HEK293 (cell line): ENCODE data around the gene SRRM4.

Source experiments
- CTCF ChIA-PET: fragments of 350-600 bp; formaldehyde crosslinking; extraction: SDS; loops from one replicate; lab custom pipeline; 2021; ENCODE audit warnings: antibody characterized with exemption; lab: Yijun Ruan, JAX
- POLR2A ChIA-PET: fragments of 300-600 bp; formaldehyde crosslinking; extraction: SDS; loops from one replicate; lab custom pipeline; 2020; ENCODE audit warnings: antibody characterized with exemption, inconsistent platforms; lab: Yijun Ruan, JAX
- H3K27ac ChIP-seq: fragments of 200-500 bp; sonication (Bioruptor generic); 2 replicates; pipeline ENCODE4 v1.5.1; 2014; ENCODE audit warnings: low read depth, low read length, control low read depth, inconsistent platforms; ENCODE audit errors: extremely low read depth
- H3K36me3 ChIP-seq, 2 experiments: fragments of 200-500 bp in 1 of 2; sonication (Bioruptor generic) in 1 of 2; 1 replicate in 1 of 2; 2 replicates in 1 of 2; pipeline ENCODE4 v1.5.1; 2014 to 2017; ENCODE audit warnings: inconsistent platforms in 2 of 2, low read length in 2 of 2; ENCODE audit not compliant: control insufficient read depth in 2 of 2, insufficient read depth in 1 of 2
- H3K4me1 ChIP-seq: fragments of 200-500 bp; sonication (Bioruptor generic); 2 replicates; pipeline ENCODE4 v1.5.1; 2014; ENCODE audit warnings: mild to moderate bottlenecking, low read length, inconsistent platforms; ENCODE audit not compliant: control insufficient read depth, insufficient read depth
- H3K4me3 ChIP-seq: 2 replicates; pipeline ENCODE4 v1.5.1; 2011; ENCODE audit warnings: low read depth, mild to moderate bottlenecking, control low read depth, low read length, moderate library complexity
- H3K9me3 ChIP-seq: fragments of 200-500 bp; sonication (Bioruptor generic); 2 replicates; pipeline ENCODE4 v1.5.1; 2014; ENCODE audit warnings: low read depth, low read length, inconsistent platforms; ENCODE audit not compliant: control insufficient read depth, insufficient read depth
- AEBP2 ChIP-seq: fragments of 450-650 bp; formaldehyde crosslinking; IDR thresholded peaks from 2 replicates; pipeline ENCODE4 v1.5.1; 2016; ENCODE audit warnings: missing biosample characterization, missing genetic modification characterization, borderline replicate concordance
- FEZF1 ChIP-seq: fragments of 450-650 bp; formaldehyde crosslinking; IDR thresholded peaks from 2 replicates; pipeline ENCODE4 v1.5.1; 2016; ENCODE audit warnings: missing biosample characterization, missing genetic modification characterization
- KLF10 ChIP-seq: fragments of 450-650 bp; IDR thresholded peaks from 2 replicates; pipeline ENCODE4 v1.5.1; 2018; ENCODE audit warnings: missing biosample characterization, mild to moderate bottlenecking, missing genetic modification characterization
- OSR2 ChIP-seq: fragments of 450-650 bp; formaldehyde crosslinking; IDR thresholded peaks from 2 replicates; pipeline ENCODE4 v1.5.1; 2016; ENCODE audit warnings: missing biosample characterization, missing genetic modification characterization
- SETDB1 ChIP-seq: IDR thresholded peaks from one replicate; pipeline ENCODE4 v1.6.1; 2017; ENCODE audit warnings: mild to moderate bottlenecking, low read length, moderate library complexity, mixed read lengths; ENCODE audit not compliant: insufficient read length
- YY1 ChIP-seq: fragments of 450-650 bp; formaldehyde crosslinking; IDR thresholded peaks from 2 replicates; pipeline ENCODE4 v1.5.1; 2018; ENCODE audit warnings: missing biosample characterization, missing genetic modification characterization
- ZBTB11 ChIP-seq: fragments of 450-650 bp; formaldehyde crosslinking; conservative IDR thresholded peaks from 2 replicates; pipeline ENCODE4 v1.5.1; 2016; ENCODE audit warnings: low read depth, missing biosample characterization, missing genetic modification characterization
- ZBTB17 ChIP-seq: fragments of 450-650 bp; formaldehyde crosslinking; IDR thresholded peaks from 2 replicates; pipeline ENCODE4 v1.5.1; 2016; ENCODE audit warnings: missing biosample characterization, missing genetic modification characterization
- ZNF132 ChIP-seq: fragments of 450-650 bp; formaldehyde crosslinking; IDR thresholded peaks from 2 replicates; pipeline ENCODE4 v1.5.1; 2017; ENCODE audit warnings: missing biosample characterization, missing genetic modification characterization, borderline replicate concordance
- ZNF2 ChIP-seq: fragments of 450-650 bp; formaldehyde crosslinking; IDR thresholded peaks from 2 replicates; pipeline ENCODE4 v1.5.1; 2016; ENCODE audit warnings: missing biosample characterization, missing genetic modification characterization
- ZNF202 ChIP-seq: fragments of 450-650 bp; formaldehyde crosslinking; IDR thresholded peaks from 2 replicates; pipeline ENCODE4 v1.5.1; 2016; ENCODE audit warnings: missing biosample characterization, missing genetic modification characterization, borderline replicate concordance
- ZNF214 ChIP-seq: fragments of 450-650 bp; formaldehyde crosslinking; IDR thresholded peaks from 2 replicates; pipeline ENCODE4 v1.5.1; 2017; ENCODE audit warnings: missing biosample characterization, mild to moderate bottlenecking, missing genetic modification characterization, borderline replicate concordance
- ZNF23 ChIP-seq: fragments of 450-650 bp; formaldehyde crosslinking; IDR thresholded peaks from 2 replicates; pipeline ENCODE4 v1.5.1; 2016; ENCODE audit warnings: missing biosample characterization, missing genetic modification characterization, borderline replicate concordance
- ZNF239 ChIP-seq: fragments of 450-650 bp; formaldehyde crosslinking; IDR thresholded peaks from 2 replicates; pipeline ENCODE4 v1.5.1; 2016; ENCODE audit warnings: missing biosample characterization, missing genetic modification characterization
- ZNF24 ChIP-seq: fragments of 450-650 bp; formaldehyde crosslinking; IDR thresholded peaks from 2 replicates; pipeline ENCODE4 v1.5.1; 2016; ENCODE audit warnings: missing biosample characterization, missing genetic modification characterization
- ZNF341 ChIP-seq: fragments of 450-650 bp; formaldehyde crosslinking; IDR thresholded peaks from 2 replicates; pipeline ENCODE4; 2016; ENCODE audit warnings: low read depth, missing biosample characterization, missing genetic modification characterization
- ZNF350 ChIP-seq: fragments of 450-650 bp; formaldehyde crosslinking; IDR thresholded peaks from 2 replicates; pipeline ENCODE4 v1.5.0; 2017; ENCODE audit warnings: missing biosample characterization, mild to moderate bottlenecking, missing genetic modification characterization
- ZNF404 ChIP-seq: fragments of 450-650 bp; formaldehyde crosslinking; IDR thresholded peaks from 2 replicates; pipeline ENCODE4 v1.5.1; 2017; ENCODE audit warnings: missing biosample characterization, missing genetic modification characterization
- ZNF549 ChIP-seq: fragments of 450-650 bp; IDR thresholded peaks from 2 replicates; pipeline ENCODE4 v1.5.1; 2018; ENCODE audit warnings: missing biosample characterization, missing genetic modification characterization, mild to moderate bottlenecking, inconsistent platforms, moderate library complexity
- ZNF585B ChIP-seq: fragments of 450-650 bp; formaldehyde crosslinking; IDR thresholded peaks from 2 replicates; pipeline ENCODE4 v1.5.1; 2016; ENCODE audit warnings: missing biosample characterization, missing genetic modification characterization
- ZNF692 ChIP-seq: fragments of 450-650 bp; formaldehyde crosslinking; IDR thresholded peaks from 2 replicates; pipeline ENCODE4 v1.5.1; 2016; ENCODE audit warnings: missing biosample characterization, missing genetic modification characterization
- ZNF785 ChIP-seq: fragments of 450-650 bp; formaldehyde crosslinking; IDR thresholded peaks from 2 replicates; pipeline ENCODE4 v1.5.1; 2016; ENCODE audit warnings: missing biosample characterization, missing genetic modification characterization
- TF ChIP-seq, protein P1 (sequence below): fragments of 450-650 bp; formaldehyde crosslinking; optimal IDR thresholded peaks from 2 replicates; pipeline ENCODE3; 2016; ENCODE audit warnings: missing biosample characterization, mild to moderate bottlenecking, missing genetic modification characterization
- TF ChIP-seq, protein P2 (sequence below): fragments of 450-650 bp; formaldehyde crosslinking; IDR thresholded peaks from 2 replicates; pipeline ENCODE4 v1.5.1; 2016; ENCODE audit warnings: missing biosample characterization, missing genetic modification characterization

The SRRM4 gene

GRCh38 chr12:118982302-118982701, 961 bp downstream of the SRRM4 start:
- Histone ChIP-seq H3K4me3 (no peak overlapping the region), H3K9me3 (no peaks in the 10 kb centered on the region), H3K27ac (no peak overlapping the region), H3K36me3 (no peaks in the 10 kb centered on the region), H3K4me1 (no peaks in the 10 kb centered on the region)
- POLR2A ChIA-PET = no interaction called here
- CTCF ChIA-PET = interaction anchor here (0.6 to 0.7 kb wide), 2 partner anchors 50 to 511 kb away, joined by 3 read pairs; no protein-coding TSS in a partner anchor
- TF ChIP-seq ZBTB17 (tag by site-specific recombination) (no peak), ZNF341 (tag by site-specific recombination) (no peak), ZNF692 (tag by site-specific recombination) (no peak), YY1 (tag by site-specific recombination) (no peak), ZNF214 (tag by site-specific recombination) (no peak), OSR2 (no peak), ZNF2 (tag by site-specific recombination) (no peak), ZNF404 (no peak), ZNF132 (no peak), ZNF202 (no peak), ZNF24 (no peak), ZNF350 (no peak), ZNF239 (tag by site-specific recombination) (no peak)
- TF ChIP-seq, protein P1, sequence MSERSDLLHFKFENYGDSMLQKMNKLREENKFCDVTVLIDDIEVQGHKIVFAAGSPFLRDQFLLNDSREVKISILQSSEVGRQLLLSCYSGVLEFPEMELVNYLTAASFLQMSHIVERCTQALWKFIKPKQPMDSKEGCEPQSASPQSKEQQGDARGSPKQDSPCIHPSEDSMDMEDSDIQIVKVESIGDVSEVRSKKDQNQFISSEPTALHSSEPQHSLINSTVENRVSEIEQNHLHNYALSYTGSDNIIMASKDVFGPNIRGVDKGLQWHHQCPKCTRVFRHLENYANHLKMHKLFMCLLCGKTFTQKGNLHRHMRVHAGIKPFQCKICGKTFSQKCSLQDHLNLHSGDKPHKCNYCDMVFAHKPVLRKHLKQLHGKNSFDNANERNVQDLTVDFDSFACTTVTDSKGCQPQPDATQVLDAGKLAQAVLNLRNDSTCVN (tag by site-specific recombination) = no peak
- TF ChIP-seq, protein P2, sequence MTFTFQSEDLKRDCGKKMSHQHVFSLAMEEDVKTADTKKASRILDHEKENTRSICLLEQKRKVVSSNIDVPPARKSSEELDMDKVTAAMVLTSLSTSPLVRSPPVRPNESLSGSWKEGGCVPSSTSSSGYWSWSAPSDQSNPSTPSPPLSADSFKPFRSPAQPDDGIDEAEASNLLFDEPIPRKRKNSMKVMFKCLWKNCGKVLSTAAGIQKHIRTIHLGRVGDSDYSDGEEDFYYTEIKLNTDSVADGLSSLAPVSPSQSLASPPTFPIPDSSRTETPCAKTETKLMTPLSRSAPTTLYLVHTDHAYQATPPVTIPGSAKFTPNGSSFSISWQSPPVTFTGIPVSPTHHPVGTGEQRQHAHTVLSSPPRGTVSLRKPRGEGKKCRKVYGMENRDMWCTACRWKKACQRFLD (tag by site-specific recombination) = no peak

DNA sequence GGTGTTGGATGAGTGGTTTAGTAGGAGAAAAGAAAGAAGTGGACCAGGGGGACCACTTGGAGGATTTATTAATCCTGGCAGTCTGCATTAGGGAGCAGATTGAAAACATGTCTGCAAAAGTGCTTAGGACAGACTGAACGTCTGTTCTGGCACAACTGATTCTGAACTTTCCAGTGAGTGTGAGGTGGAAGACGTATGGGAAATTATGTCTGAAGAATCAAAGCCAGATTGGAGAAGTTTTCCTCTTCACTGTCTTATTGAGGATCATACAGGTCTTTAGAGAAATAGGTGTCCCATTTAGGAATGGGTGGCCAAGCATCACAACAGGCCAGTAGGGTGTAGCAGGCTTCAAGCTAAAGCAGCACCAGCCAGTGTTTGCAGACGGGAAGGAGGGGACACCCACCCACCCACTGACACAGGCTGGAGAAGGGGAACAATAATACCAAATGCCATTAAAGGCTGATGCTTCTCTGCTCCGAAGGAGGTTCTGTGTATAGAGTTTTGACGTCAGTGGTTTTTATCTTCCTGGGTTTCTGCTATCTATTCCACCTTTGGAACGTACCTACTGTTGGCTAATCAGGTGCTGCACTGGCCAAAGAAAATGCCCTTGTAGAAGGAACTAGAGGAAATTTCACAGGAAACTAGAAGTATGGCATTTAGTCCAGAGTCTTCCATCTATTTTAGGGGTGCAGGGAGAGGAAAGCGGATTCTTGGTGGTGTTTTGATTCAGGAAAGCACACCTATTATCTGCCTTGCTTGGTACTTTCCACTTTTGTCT, 1.8 kb downstream of the SRRM4 start:
- Histone ChIP-seq H3K4me1 (no peaks in the 10 kb centered on the region), H3K27ac (no peak overlapping the region)
- TF ChIP-seq FEZF1 (no peak), ZNF549 (no peak), ZNF585B (tag by site-specific recombination) (no peak), AEBP2 (no peak), ZNF23 (tag by site-specific recombination) (no peak), YY1 (tag by site-specific recombination) (no peak), ZNF785 (tag by site-specific recombination) (no peak), SETDB1 (no peak), KLF10 (tag by site-specific recombination) (no peak), ZBTB11 (tag by site-specific recombination) (no peak)

More for the DNA sequence above, 1.8 kb downstream of the SRRM4 start:
- H3K9me3 ChIP-seq = no peaks in the 10 kb centered on the region
- no peaks in the 10 kb centered on the region for H3K36me3 ChIP-seq
- ChIA-PET CTCF (interaction anchor here (0.7 kb wide), 1 partner anchor 49 kb away, joined by 3 read pairs; no protein-coding TSS in a partner anchor), POLR2A (no interaction called here)
- no peak overlapping the region for H3K4me3 ChIP-seq
